ENCODE measurements around the gene TSR1.

Gene TSR1

DNA sequence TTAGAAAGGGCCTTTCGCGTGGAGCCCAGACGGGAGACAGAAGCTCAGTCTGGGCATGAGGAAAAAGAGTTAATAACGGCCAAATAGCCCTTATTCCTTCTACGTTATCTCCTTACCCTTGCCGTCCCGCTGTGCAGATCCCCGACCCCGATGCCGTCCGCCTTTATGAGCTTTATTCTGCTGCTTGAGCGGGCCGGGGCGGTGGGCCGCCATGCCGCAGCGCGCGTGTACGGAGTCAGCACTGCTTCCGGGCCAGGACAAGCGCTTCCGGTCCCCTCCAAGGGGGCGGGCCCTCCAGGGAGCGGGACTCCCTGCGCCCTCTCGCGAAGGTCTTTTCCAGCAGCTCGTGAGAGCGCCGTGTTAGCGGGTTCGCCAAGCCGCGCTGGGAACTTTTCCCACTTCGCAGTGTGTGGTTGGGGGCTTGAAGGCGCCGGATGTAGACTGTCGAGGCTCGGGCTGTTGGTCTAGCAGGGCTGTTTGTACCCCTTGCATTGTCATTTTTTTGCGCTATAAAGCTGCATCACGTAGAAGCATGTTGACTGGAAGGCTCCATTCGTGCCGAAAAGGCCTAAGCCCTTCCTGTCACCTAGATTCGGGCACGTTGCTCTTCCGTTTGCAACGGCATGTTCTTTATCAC, at the start of gene TSR1:
Gene TSR1 (minus strand): TSS at position 243 of the 637 bp plus-strand sequence. CDS start 30 bp downstream, at position 213.
- peak; percentile 91 for DNase-seq

DNA sequence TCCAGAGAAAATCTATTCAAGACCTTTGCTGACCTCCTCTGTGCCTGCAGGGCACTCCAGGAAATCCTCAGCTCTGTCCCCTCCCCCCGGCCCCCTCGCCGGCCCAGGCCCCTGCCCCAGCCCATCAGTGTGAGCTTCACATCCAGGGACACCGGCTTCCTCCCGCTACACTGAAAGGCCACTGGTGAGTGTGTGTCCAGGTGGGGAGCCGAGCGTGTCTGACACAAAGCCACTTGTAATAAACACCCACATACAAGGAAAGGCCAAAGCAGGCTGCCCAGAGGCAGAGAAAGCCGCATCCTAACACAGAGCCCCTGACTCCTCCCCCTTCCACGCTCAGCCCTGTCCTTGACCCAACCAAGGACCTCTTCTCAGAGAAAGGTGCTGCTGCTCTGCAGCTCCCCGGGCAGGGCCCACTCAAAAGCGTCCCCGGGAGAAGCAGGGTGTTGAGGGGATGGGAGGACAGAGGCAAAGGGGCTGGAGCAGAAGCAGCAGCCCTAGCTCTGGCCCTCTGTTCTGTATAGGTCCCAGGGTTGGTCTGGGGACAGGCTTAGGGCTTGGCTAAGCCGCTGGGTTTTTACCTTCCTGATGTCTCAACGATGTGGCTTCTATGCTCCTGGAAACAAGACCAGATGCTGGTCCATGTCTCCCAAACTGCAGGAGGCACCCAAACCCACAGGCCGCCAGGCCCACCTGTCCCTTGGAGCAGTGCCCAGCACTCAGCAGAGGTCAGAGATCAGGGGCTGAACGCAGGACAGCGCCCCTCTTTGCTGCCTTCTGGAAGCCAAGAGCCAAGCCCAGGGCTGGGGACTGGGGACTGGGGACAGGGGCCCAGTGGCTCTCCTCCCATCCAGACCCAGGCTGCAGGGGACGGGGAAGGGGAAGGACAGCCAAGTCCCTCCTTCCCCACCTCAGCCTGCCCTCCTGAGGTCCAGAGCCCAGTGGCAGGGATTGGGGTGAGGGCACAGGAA, 49.3 kb upstream of the TSR1 start:
- DNase-seq = no peak

DNA sequence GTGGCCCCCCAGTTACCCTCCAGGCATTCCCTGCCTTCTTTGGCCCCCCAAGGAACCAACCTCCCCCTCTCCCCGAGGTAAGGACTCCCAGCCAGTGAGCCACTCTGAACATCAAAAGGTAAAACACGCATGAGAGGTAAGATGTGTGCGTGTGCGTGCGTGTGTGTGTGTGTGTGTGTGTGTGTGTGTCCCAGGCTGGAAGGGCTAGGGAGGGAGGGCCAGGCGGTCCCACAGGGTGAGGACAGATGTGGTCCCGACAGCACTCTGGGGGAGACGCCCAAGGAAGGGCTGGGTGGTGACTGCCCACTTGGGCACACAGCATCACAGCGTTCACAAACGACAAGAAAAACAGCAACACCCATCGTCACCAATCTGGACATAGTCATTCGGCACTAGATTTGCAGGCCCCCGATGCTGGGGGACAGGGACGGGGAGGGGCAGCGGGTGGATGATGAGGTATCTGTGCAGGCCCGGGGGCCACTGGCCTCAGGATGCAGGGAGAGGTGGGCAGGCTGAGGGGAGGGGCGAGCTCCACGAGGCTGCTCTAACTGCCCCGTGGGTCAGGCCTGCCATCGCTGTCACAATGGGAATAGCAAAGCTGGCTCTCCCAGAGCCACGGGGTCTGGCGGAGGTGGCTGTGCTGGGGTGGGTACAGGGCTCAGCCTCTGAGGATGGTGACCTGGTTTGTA, 48.3 kb upstream of the TSR1 start:
- DNase-seq = no peak

DNA sequence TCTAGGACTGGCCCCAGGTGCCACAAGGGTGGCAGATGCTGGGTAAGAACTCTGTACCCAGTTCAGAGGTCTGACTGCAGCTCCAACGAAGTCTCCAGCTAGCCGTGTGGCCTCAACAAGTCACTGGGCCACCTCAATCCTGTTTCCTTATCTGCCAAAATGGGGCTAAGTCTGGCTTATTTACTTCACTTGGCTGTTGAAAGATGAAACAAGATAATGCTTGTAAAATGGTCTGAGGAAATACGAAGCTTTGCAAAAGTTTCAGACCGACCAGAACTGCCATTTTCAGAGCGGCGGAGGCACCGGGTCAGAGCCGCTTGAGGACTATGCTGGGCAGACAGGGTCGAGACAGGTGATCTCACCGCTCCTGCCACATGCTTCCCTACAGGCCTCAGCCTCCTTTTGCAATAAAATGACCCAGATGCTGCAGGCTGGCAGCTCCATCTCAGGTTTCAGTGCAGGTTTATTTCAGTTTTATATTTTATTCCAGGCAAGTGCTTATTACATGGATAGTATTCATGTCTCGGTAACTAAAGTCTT, 47.4 kb upstream of the TSR1 start:
- DNase-seq = no peak

DNA sequence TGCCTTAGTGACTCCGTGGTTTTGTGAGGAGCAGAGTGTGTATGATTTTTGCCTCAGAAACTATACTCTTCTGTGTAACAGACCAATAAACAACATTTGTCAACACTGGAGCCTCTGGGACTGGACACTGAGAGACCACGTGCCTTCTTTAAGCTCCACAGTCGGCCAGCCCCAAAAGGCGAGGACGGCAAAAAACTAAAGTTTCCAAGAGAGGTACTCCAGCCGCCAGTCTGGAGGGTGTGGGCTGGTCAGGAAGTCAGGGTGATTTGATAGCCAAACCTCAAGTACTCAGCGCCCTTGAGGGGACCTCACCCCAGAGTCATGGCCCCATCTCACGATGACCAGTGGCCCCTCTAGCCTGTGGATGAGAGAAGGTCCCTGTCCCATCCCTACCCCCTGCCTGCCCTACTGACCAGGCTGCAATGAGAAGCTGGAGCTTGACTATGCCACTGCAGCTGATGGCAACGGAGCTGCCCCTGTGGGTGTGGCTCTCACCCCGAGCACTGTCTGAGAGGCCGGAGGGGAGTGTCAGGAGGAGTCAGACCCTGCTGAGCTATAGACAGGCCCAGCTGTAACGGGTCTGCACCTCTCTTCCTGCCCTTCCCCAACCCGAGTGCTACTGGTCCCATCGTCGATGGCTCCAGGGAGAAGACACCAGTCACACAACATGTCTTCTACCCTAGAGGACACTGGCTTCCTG, 44.8 kb upstream of the TSR1 start:
- DNase-seq = no peak

DNA sequence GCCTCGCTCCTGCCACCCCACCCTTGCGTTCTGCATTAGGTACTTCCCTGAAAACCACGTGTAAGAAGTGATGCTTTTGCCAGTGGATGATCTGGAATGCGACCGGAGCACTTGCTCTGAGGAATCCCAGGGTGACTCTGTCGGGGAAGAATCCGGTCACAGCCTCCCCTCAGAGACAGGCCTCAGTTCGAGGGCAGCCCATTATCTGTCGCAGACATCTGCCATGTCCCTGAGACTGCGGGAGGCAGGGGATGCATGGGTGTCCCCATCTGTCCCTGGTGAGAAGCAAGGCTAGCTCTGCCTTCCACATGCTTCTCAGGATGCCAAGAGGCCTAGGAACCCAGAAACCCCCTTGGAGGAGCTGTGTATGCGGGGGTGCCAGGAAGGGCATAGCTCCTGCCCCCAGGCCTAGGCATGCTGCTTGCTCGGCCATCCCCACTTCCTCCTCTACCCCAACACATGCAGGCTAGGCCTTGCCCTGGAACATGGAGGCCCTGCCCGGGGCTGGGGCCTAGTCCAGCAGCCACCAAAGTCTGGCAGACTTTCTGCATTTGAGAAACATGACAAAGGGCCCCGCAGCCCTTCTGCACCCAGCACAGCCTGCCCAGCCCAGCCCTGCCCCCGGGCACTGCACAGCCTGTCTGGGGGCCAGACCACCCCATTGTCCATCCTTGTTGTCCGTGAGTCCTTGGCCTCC, 44.1 kb upstream of the TSR1 start:
- no peak for DNase-seq

DNA sequence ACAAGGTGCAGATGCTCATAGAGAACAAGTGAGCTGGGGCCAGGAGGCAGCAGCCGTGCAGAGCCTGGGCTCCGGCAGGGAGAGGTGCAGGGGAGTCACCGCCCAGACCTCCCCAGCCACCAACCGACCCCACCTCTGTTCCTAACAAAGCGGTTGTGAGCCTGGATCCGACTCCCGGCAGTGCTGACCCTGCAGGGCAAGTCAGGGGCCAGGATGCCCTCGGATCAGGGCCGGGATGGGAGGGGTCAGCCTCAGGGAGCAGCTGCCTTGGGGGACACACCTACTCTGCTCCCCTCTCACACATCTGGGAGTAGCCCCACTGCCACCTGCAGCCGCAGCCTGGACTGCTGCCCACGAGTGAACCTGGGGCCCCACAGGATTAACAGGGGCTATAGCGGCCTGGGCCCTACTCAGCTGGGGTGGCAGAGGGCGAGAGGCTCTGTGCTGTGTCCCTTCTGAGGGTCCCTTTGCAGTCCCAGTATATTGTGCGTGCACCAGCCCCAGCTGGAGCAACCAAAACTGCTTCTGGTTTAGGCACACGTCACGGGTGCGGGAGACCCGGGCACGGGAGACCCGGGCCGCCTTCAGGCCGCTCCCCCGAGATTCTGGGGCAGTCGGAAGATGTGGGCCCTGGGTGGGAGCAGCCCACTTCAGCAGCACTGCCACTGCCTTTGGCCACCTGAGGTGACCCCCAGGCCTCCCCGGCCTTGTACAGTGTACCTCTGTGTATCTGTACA, 43.4 kb upstream of the TSR1 start:
- DNase-seq = no peak

DNA sequence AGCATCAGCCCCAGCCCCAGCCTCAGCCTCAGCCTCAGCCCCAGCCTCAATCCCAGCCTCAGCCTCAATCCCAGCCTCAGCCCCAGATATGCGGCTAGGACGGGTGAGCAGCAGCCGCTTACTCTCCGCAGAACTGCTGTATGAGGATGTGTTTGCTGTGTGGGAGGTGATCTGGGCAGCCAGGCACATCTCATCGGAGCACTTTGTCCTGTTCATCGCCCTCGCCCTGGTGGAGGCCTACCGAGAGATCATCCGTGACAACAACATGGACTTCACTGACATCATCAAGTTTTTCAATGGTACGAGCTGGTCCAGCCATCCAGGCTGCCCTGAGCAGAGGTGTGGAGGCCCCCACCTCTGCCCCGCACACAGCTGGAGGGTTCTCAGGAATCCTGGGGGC, 42.6 kb upstream of the TSR1 start:
- no peak for DNase-seq

DNA sequence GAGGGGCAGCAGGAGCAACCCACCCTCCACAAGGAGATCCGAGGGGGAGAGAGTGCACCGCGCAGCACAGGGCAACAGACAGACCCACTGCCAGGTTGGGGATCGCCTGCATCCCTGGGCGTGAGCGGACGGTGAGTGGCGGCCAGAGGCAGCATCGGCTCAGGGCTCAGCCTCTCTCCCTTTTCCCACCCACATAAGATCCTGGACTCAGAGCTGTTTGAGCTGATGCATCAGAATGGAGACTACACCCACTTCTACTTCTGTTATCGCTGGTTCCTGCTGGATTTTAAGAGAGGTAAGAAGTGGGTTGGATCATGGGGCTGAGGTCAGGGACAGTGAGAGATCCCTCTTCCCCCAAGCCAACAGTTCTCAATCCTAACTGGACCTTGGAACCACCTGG, 41.4 kb upstream of the TSR1 start:
- DNase-seq = no peak

DNA sequence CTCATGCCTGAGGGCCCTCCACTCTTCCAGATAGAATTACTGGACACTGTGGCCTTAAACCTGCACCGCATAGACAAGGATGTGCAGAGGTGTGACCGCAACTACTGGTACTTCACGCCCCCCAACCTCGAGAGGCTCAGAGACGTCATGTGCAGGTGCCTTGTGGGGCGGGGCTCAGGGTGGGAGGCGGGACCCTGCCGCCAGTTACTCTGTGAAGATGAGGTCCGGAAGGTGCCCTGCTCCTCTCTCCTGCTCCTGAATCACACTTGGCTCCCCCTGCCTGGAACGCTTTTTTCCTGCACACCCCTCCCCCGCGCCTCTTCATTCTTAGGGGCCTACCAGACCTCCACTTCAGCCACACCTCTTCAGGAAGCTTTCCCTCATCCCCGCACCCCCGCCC, 39.9 kb upstream of the TSR1 start:
- no peak for DNase-seq

DNA sequence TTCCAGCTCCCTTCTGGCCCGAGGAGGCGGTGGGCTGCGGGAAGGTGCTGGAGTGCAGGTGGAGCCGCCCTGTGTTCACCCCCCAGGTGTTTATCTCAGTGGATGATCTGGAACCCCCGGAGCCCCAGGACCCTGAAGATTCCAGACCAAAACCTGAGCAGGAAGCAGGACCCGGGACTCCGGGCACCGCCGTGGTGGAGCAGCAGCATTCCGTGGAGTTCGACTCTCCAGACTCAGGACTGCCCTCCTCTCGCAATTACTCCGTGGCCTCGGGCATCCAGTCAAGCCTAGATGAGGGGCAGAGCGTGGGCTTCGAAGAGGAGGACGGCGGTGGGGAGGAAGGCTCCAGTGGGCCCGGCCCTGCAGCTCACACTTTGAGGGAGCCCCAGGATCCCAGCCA, 39.1 kb upstream of the TSR1 start:
- DNase-seq = no peak

DNA sequence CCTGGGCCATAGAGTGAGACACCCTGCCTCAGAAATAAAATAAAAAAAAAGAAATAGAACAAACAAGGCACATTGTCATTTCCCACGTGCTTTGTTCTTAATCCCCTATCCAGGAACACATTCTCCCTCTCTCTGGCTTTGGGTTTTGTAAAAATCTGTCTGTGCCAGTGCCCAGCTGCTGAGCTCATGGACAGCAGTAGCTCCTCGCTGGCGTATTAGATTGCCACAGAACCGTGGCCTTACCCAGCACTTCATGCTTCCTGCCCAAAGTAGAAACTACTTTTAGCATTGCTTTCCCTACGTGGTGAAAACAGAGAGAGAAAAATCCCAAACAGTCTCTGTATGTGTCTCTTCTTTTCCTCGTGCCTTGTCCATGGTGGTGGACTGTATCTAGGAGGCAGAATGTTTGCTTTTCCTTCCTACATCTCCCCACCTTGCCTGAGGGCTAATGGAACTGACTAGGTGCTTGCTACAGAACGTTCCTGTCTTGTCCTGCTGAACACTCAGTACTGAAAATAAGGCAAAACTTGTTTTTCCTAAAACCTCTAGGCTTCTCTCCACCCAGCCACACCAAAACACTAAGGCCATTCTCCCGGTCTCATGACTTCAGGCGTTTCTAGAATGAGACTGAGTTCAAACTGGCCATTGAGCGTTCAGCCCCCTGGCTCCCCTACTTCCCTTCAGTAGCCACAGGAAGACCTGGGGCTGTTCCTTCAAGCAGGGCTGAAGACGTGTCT, 38.5 kb upstream of the TSR1 start:
- DNase-seq = no peak

DNA sequence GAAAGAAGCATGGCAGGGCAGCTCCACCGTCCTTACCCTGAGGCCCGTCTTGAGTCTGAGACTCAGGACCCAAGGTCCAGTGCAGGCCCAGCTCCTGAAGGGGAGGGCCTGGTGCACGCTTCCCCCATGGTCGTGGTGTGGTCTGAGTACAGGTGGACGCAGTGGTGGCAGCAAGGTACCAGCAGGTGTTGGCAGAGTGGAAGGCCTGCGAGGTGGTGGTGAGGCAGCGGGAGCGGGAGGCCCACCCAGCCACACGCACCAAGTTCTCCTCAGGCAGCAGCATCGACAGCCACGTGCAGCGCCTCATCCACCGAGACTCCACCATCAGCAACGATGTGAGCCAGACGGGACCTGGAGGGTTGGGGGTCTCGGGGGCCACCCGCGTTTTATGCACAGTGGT, 36.9 kb upstream of the TSR1 start:
- DNase-seq = no peak

DNA sequence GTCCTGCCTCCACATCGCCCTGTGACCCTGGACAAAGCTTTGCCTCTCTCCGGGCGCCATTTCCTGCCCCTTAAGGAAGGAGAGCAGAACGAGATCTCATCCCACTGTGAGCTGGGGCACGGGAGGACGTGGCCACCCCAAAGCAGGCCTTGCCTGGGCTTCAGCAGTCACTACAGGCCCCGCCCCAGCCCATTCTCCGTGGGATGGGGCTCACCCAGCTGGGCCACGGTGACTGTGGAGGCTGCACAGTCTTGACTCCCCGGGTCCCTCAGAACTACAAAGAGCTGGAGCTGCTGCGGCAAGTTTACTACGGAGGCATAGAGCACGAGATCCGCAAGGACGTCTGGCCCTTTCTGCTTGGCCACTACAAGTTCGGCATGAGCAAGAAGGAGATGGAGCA, 36.4 kb upstream of the TSR1 start:
- no peak for DNase-seq

DNA sequence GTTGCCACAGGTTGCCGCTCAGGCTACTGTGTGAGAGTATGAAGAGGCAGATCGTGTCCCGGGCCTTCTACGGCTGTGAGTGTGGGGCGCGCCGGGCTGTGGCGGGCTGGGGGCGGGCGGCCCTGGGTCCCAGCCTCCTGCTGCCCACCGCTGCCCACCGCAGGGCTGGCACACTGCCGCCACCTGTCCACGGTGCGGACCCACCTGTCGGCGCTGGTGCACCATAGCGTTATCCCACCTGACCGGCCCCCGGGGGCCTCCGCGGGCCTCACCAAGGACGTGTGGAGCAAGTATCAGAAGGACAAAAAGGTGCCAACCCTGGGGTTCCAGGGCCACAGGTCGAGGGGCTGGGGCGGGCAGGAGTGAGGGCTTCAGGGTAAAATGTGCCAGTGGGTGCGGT, 35.9 kb upstream of the TSR1 start:
- DNase-seq = no peak

DNA sequence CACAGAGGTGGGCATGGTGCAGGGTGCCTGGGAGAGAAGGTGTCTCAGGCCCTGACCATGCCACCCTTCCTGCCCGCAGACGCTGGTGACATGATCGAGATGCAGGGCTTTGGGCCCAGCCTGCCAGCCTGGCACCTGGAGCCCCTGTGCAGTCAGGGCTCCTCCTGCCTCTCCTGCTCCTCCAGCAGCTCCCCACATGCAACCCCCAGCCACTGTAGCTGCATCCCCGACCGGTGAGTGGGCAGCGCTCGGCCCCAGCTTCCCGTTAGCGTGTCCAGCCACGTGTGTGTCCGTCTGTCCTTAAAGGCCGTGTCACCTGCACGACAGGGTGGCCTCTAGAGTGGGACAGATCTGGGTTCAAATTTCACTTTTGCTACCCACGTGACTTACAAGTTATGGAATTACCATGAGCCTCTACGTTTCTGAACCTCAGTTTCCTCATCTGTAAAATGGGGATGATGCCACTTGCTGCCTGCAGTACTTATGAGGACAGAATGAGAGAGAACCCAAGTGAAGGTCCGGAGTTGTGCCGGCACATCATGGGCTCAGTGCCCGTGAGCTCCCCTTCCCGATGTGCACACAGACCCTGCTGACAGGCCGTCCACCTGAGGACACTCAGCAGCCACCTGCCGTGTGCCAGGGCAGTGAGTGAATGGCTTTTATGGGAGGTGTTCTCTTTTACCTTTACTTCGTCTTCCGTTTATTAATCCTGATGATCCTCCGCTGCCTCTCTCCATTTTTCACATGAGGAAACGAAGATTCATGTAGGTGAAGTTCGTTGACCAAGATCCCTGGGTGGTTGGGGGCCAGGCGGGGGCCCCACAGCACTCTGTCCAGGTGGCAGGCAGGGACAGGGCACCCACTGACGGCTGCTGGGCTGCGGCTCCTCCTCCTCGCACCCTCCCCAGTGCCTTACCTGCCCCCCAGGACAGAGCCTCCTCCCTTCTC, 35.2 kb upstream of the TSR1 start:
- DNase-seq = no peak

DNA sequence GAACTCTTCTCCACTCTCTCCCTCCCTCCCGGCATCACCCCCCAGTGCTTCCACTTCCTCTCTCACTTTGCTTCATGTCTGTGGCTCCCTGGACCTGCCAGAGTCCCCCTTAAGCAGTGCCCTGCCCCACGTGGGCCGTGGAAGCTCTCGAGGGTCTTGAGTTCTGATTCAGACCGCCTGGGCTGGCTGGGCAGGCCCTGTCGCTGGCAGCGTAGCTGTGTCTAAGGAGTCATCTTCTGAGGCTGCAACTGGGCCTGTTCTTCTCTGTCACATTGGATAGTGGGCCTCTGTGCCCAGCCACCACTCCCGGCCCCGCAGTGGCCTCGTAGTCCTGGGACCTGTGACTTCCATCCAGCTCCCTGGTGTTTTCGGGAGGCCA, 33.9 kb upstream of the TSR1 start:
- no peak for DNase-seq

DNA sequence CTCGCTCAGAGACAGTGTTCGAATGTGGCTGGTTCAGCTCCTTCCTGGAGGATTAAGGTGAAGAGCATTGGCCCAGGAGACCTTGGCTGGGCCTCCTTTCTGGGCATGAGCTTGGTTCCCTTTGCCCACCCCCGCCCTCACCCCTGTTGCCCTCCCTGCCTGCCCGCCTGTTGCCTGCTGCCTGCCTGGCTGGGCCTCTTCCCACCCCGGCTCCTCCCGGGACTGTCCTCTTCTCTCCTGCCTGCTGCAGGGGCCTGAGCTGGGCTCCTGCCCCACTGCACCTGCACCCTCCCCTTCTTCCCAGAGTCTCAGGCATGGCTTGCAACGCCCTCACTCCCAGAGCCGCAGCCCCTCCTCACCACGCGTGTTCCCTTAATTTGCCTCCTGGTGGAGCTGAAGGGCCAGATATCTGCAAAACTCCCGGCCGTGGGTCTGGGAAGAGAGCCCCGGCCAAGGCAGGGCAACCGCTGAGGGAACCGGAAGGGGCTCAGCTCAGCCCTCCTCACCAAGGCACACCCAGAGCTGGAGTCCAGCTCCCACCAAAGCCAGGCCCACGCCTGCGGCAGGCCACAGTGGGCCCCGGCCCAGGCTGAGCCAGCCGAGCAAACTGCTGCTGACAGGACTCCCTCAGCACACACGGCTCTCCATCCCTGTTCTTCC, 33.4 kb upstream of the TSR1 start:
- no peak for DNase-seq

DNA sequence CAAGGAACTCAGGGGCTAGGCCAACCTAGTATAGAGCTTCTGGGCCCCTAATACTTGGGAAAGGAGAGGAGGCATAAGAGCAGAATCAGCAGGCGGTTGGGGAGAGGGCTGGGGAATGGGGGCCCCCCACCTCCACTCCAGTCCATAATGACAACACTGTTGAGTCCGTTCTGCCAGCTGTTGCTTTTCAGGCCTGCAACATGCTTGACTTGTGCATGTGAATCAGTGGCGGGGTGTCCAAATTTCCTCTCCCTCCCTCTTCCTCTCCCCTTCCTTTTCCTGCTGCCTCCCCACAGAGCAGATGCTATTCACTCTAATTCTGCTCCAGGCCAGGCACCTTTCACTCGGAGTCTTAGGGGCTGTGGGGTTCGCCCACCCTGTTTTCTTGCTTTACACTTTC, 32.8 kb upstream of the TSR1 start:
- DNase-seq = no peak
